Lower leg skin (tissue), 3 donors: ENCODE data around the gene TDRD1.

Experiments used
- CTCF ChIP-seq, 3 donors: fragments of 450-650 bp; IDR thresholded peaks; one replicate each; pipeline ENCODE4 v1.5.1; 2016; ENCODE audit warnings: antibody characterized with exemption in 3 of 3, mild to moderate bottlenecking in 3 of 3, moderate library complexity in 2 of 3
- POLR2A ChIP-seq, 2 donors: fragments of 450-650 bp; IDR thresholded peaks; one replicate each; pipeline ENCODE4 v1.6.1; 2016 to 2017; ENCODE audit warnings: antibody characterized with exemption in 2 of 2, mild to moderate bottlenecking in 1 of 2, moderate library complexity in 1 of 2

- no peak for TF ChIP-seq POLR2A (IDR thresholded peaks at IDR 0.05)
- no peak for TF ChIP-seq CTCF (IDR thresholded peaks at IDR 0.05)
These were observed 93.5 kb downstream of the TDRD1 start for GRCh38 chr10:114272696-114273095.
